ENCODE data around the gene TLCD1. TPM values are rescaled to one million over a fixed set of nuclear protein-coding genes. Genes with fewer than 3 reads are reported as not detected.
A peak's percentile ranks its signal among the peaks of the same experiment; 100 is the strongest.

The TLCD1 gene
- total and polyA plus RNA-seq, 4 donors: 0.90 to 2.5 (median 1.5) TPM; not detected in 1

- DNase-seq: peak in 1 of 2 donors; percentile 19
- H3K27me3 ChIP-seq (ENCODE audit: control insufficient read depth in 1 of 2, insufficient read depth in 2 of 2, low read length in 1 of 2): no peaks in the 10 kb centered on the region
- WGBS, 2 donors: 73 to 77% methylated on average over 1 of the region's 1 CpG
- intact Hi-C loops (cut with DNase I): no loop called here
- H3K36me3 ChIP-seq (ENCODE audit: control insufficient read depth in 1 of 2, insufficient read depth in 2 of 2, low read length in 1 of 2): peaks cover 13 to 33% of the 10 kb centered on the region in 2 donors
- no peak overlapping the region for H3K27ac ChIP-seq (ENCODE audit: low read depth in 1 of 2, low read length in 2 of 2)
- H3K4me3 ChIP-seq (ENCODE audit: low read length in 2 of 2): no peak overlapping the region
- ATAC-seq (ENCODE audit: low FRiP score): no peak
- no peaks in the 10 kb centered on the region for H3K9me3 ChIP-seq (ENCODE audit: control insufficient read depth, low read length)
- H3K4me1 ChIP-seq (ENCODE audit: control insufficient read depth in 1 of 2, insufficient read depth in 2 of 2, low read length in 2 of 2): no peaks in the 10 kb centered on the region
Measured at GRCh38 chr17:28693869-28694268, 32.2 kb downstream of the TLCD1 start.

GRCh38 chr17:28689011-28689410, 37.0 kb downstream of the TLCD1 start:
- intact Hi-C loops (cut with DNase I): no loop called here
- ATAC-seq (ENCODE audit: low FRiP score) (no peak), DNase-seq (no peak)
- H3K27me3 ChIP-seq (ENCODE audit: control insufficient read depth in 1 of 2, insufficient read depth in 2 of 2, low read length in 1 of 2): no peaks in the 10 kb centered on the region
- no peaks in the 10 kb centered on the region for H3K4me1 ChIP-seq (ENCODE audit: control insufficient read depth in 1 of 2, insufficient read depth in 2 of 2, low read length in 2 of 2)
- H3K4me3 ChIP-seq (ENCODE audit: low read length in 2 of 2): no peak overlapping the region
- H3K9me3 ChIP-seq (ENCODE audit: control insufficient read depth, low read length): no peaks in the 10 kb centered on the region
- H3K36me3 ChIP-seq (ENCODE audit: control insufficient read depth in 1 of 2, insufficient read depth in 2 of 2, low read length in 1 of 2): peaks cover 21 to 34% of the 10 kb centered on the region in 2 donors
- WGBS, 2 donors: 95 to 97% methylated on average over 3 of the region's 3 CpGs
- no peak overlapping the region for H3K27ac ChIP-seq (ENCODE audit: low read depth in 1 of 2, low read length in 2 of 2)

GRCh38 chr17:28688481-28688880, 37.6 kb downstream of the TLCD1 start:
- WGBS, 2 donors: 95 to 97% methylated on average over 4 of the region's 4 CpGs
- H3K9me3 ChIP-seq (ENCODE audit: control insufficient read depth, low read length): no peaks in the 10 kb centered on the region
- ATAC-seq (ENCODE audit: low FRiP score) (no peak), DNase-seq (no peak)
- no peak overlapping the region for H3K4me3 ChIP-seq (ENCODE audit: low read length in 2 of 2)
- H3K27me3 ChIP-seq (ENCODE audit: control insufficient read depth in 1 of 2, insufficient read depth in 2 of 2, low read length in 1 of 2): no peaks in the 10 kb centered on the region
- no peak overlapping the region for H3K27ac ChIP-seq (ENCODE audit: low read depth in 1 of 2, low read length in 2 of 2)
- H3K4me1 ChIP-seq (ENCODE audit: control insufficient read depth in 1 of 2, insufficient read depth in 2 of 2, low read length in 2 of 2): no peaks in the 10 kb centered on the region
- H3K36me3 ChIP-seq (ENCODE audit: control insufficient read depth in 1 of 2, insufficient read depth in 2 of 2, low read length in 1 of 2): peaks cover 17 to 29% of the 10 kb centered on the region in 2 donors
- intact Hi-C loops (cut with DNase I): no loop called here

GRCh38 chr17:28686296-28686695, 39.7 kb downstream of the TLCD1 start:
- intact Hi-C loops (cut with DNase I): no loop called here
- H3K4me1 ChIP-seq (ENCODE audit: control insufficient read depth in 1 of 2, insufficient read depth in 2 of 2, low read length in 2 of 2): no peaks in the 10 kb centered on the region
- H3K27ac ChIP-seq (ENCODE audit: low read depth in 1 of 2, low read length in 2 of 2): no peak overlapping the region
- H3K27me3 ChIP-seq (ENCODE audit: control insufficient read depth in 1 of 2, insufficient read depth in 2 of 2, low read length in 1 of 2): no peaks in the 10 kb centered on the region
- no peak overlapping the region for H3K4me3 ChIP-seq (ENCODE audit: low read length in 2 of 2)
- DNase-seq (no peak), ATAC-seq (ENCODE audit: low FRiP score) (no peak)
- H3K36me3 ChIP-seq (ENCODE audit: control insufficient read depth in 1 of 2, insufficient read depth in 2 of 2, low read length in 1 of 2): peaks cover 17 to 36% of the 10 kb centered on the region in 2 donors
- WGBS, 2 donors: 85 to 86% methylated on average over 4 of the region's 4 CpGs
- H3K9me3 ChIP-seq (ENCODE audit: control insufficient read depth, low read length): no peaks in the 10 kb centered on the region

- whole genome bisulfite sequencing, 2 donors: 84 to 87% methylated on average over 5 of the region's 5 CpGs
- H3K27me3 ChIP-seq (ENCODE audit: control insufficient read depth in 1 of 2, insufficient read depth in 2 of 2, low read length in 1 of 2): no peaks in the 10 kb centered on the region
- no peaks in the 10 kb centered on the region for H3K9me3 ChIP-seq (ENCODE audit: control insufficient read depth, low read length)
- no peak for DNase-seq
- H3K4me3 ChIP-seq (ENCODE audit: low read length in 2 of 2): no peak overlapping the region
- intact Hi-C loops (cut with DNase I): no loop called here
- no peak for ATAC-seq (ENCODE audit: low FRiP score)
- H3K27ac ChIP-seq (ENCODE audit: low read depth in 1 of 2, low read length in 2 of 2): no peak overlapping the region
- peaks cover 17 to 32% of the 10 kb centered on the region in 2 donors for H3K36me3 ChIP-seq (ENCODE audit: control insufficient read depth in 1 of 2, insufficient read depth in 2 of 2, low read length in 1 of 2)
- no peaks in the 10 kb centered on the region for H3K4me1 ChIP-seq (ENCODE audit: control insufficient read depth in 1 of 2, insufficient read depth in 2 of 2, low read length in 2 of 2)
Measured at GRCh38 chr17:28685366-28685765, 40.7 kb downstream of the TLCD1 start.

GRCh38 chr17:28684963-28685362, 41.1 kb downstream of the TLCD1 start:
- peaks cover 14 to 32% of the 10 kb centered on the region in 2 donors for H3K36me3 ChIP-seq (ENCODE audit: control insufficient read depth in 1 of 2, insufficient read depth in 2 of 2, low read length in 1 of 2)
- H3K4me3 ChIP-seq (ENCODE audit: low read length in 2 of 2): no peak overlapping the region
- no peaks in the 10 kb centered on the region for H3K4me1 ChIP-seq (ENCODE audit: control insufficient read depth in 1 of 2, insufficient read depth in 2 of 2, low read length in 2 of 2)
- ATAC-seq (ENCODE audit: low FRiP score) (no peak), DNase-seq (no peak)
- no peaks in the 10 kb centered on the region for H3K9me3 ChIP-seq (ENCODE audit: control insufficient read depth, low read length)
- no peaks in the 10 kb centered on the region for H3K27me3 ChIP-seq (ENCODE audit: control insufficient read depth in 1 of 2, insufficient read depth in 2 of 2, low read length in 1 of 2)
- no peak overlapping the region for H3K27ac ChIP-seq (ENCODE audit: low read depth in 1 of 2, low read length in 2 of 2)
- intact Hi-C loops (cut with DNase I): no loop called here
- 47 to 52% methylated on average over 3 of the region's 3 CpGs for WGBS, 2 donors

- WGBS, 2 donors: 85% methylated on average over 11 of the region's 11 CpGs
- H3K36me3 ChIP-seq (ENCODE audit: control insufficient read depth in 1 of 2, insufficient read depth in 2 of 2, low read length in 1 of 2): peaks cover 9 to 31% of the 10 kb centered on the region in 2 donors
- no peak for ATAC-seq (ENCODE audit: low FRiP score)
- no peaks in the 10 kb centered on the region for H3K4me1 ChIP-seq (ENCODE audit: control insufficient read depth in 1 of 2, insufficient read depth in 2 of 2, low read length in 2 of 2)
- no peaks in the 10 kb centered on the region for H3K27me3 ChIP-seq (ENCODE audit: control insufficient read depth in 1 of 2, insufficient read depth in 2 of 2, low read length in 1 of 2)
- H3K4me3 ChIP-seq (ENCODE audit: low read length in 2 of 2): no peak overlapping the region
- H3K9me3 ChIP-seq (ENCODE audit: control insufficient read depth, low read length): no peaks in the 10 kb centered on the region
- peak in 1 of 2 donors; percentile 44 for DNase-seq
- intact Hi-C loops (cut with DNase I): no loop called here
- H3K27ac ChIP-seq (ENCODE audit: low read depth in 1 of 2, low read length in 2 of 2): no peak overlapping the region
Measured at GRCh38 chr17:28682655-28683054, 43.4 kb downstream of the TLCD1 start.

GRCh38 chr17:28675980-28676379, 50.1 kb downstream of the TLCD1 start:
- no peaks in the 10 kb centered on the region for H3K27me3 ChIP-seq (ENCODE audit: control insufficient read depth in 1 of 2, insufficient read depth in 2 of 2, low read length in 1 of 2)
- 82 to 84% methylated on average over 7 of the region's 7 CpGs for WGBS, 2 donors

GRCh38 chr17:28675490-28675889, 50.5 kb downstream of the TLCD1 start:
- intact Hi-C loops (cut with DNase I): no loop called here
- H3K27ac ChIP-seq (ENCODE audit: low read depth in 1 of 2, low read length in 2 of 2): no peak overlapping the region
- no peaks in the 10 kb centered on the region for H3K4me1 ChIP-seq (ENCODE audit: control insufficient read depth in 1 of 2, insufficient read depth in 2 of 2, low read length in 2 of 2)
- peaks cover 8 to 26% of the 10 kb centered on the region in 2 donors for H3K36me3 ChIP-seq (ENCODE audit: control insufficient read depth in 1 of 2, insufficient read depth in 2 of 2, low read length in 1 of 2)
- WGBS, 2 donors: 35 to 48% methylated on average over 3 of the region's 3 CpGs
- DNase-seq (no peak), ATAC-seq (ENCODE audit: low FRiP score) (no peak)
- no peaks in the 10 kb centered on the region for H3K27me3 ChIP-seq (ENCODE audit: control insufficient read depth in 1 of 2, insufficient read depth in 2 of 2, low read length in 1 of 2)
- no peaks in the 10 kb centered on the region for H3K9me3 ChIP-seq (ENCODE audit: control insufficient read depth, low read length)
- H3K4me3 ChIP-seq (ENCODE audit: low read length in 2 of 2): no peak overlapping the region

More at GRCh38 chr17:28675980-28676379, 50.1 kb downstream of the TLCD1 start:
- H3K9me3 ChIP-seq (ENCODE audit: control insufficient read depth, low read length): no peaks in the 10 kb centered on the region
- H3K36me3 ChIP-seq (ENCODE audit: control insufficient read depth in 1 of 2, insufficient read depth in 2 of 2, low read length in 1 of 2): peaks cover 8 to 26% of the 10 kb centered on the region in 2 donors
- ATAC-seq (ENCODE audit: low FRiP score) (no peak), DNase-seq (no peak)
- no peak overlapping the region for H3K27ac ChIP-seq (ENCODE audit: low read depth in 1 of 2, low read length in 2 of 2)
- intact Hi-C loops (cut with DNase I): no loop called here
- no peaks in the 10 kb centered on the region for H3K4me1 ChIP-seq (ENCODE audit: control insufficient read depth in 1 of 2, insufficient read depth in 2 of 2, low read length in 2 of 2)
- H3K4me3 ChIP-seq (ENCODE audit: low read length in 2 of 2): no peak overlapping the region
